HepG2 (cell line): ENCODE data around the gene SCGB3A2. TPM values are rescaled to one million over a fixed set of nuclear protein-coding genes. Genes with fewer than 3 reads are reported as not detected.

Experiments used
- ATAC-seq: fragments of 200-7000 bp; cut with Tn5 transposase; 3 replicates; pipeline ENCODE4 v1.9.1; 2020; ENCODE audit warnings: mild to moderate bottlenecking, moderate library complexity
- BruUV-seq: library from RNA; stranded (reverse); fragments of 400-500 nt; replicated peaks from 2 replicates; lab custom pipeline; 2021; lab: Mats Ljungman, UMichigan
- CTCF ChIA-PET: fragments of 300-600 bp; formaldehyde crosslinking; extraction: SDS; loops from one replicate; lab custom pipeline; 2021; ENCODE audit warnings: low total read pairs, inconsistent platforms, low intra/inter-chr PET ratio; lab: Yijun Ruan, JAX
- POLR2A ChIA-PET: fragments of 350-600 bp; sonication (Branson Sonifier 250); formaldehyde crosslinking; loops from one replicate; lab custom pipeline; 2020; ENCODE audit warnings: antibody characterized with exemption, inconsistent platforms; lab: Yijun Ruan, JAX
- DNase-seq: peaks from one replicate; pipeline ENCODE4 v3.0.0-alpha.2; 2015; ENCODE audit warnings: low spot score
- FAIRE-seq: peaks from 3 replicates; lab custom pipeline; 2011; peaks lifted over from hg19 to GRCh38; lab: Jason Lieb, UNC
- H2AFZ ChIP-seq: one replicate; pipeline ENCODE4 v1.6.1; 2011; ENCODE audit warnings: low read length, inconsistent platforms
- H3K27ac ChIP-seq: fragments of 300-600 bp; 3 replicates; pipeline ENCODE4 v1.8.0; 2011; ENCODE audit warnings: mixed run types, mild to moderate bottlenecking, mixed read lengths, low read length, inconsistent platforms; ENCODE audit not compliant: insufficient read depth; ENCODE audit errors: extremely low read length
- H3K27me3 ChIP-seq, 2 experiments: fragments of 200-600 bp in 1 of 2; 2 replicates in 1 of 2; 3 replicates in 1 of 2; pipeline versions ENCODE4 v1.6.0 to v1.8.0; 2011; ENCODE audit warnings: low read length in 2 of 2, mild to moderate bottlenecking in 2 of 2, moderate library complexity in 2 of 2, inconsistent platforms in 1 of 2; ENCODE audit not compliant: insufficient read depth in 2 of 2, control insufficient read depth in 1 of 2
- H3K36me3 ChIP-seq, 2 experiments: fragments of 200-600 bp in 1 of 2; replicated peaks in 1 of 2; 2 replicates in 1 of 2; 3 replicates in 1 of 2; pipeline versions ENCODE4 v1.5.1 to v1.8.0; 2011; ENCODE audit warnings: low read length in 2 of 2, inconsistent platforms in 1 of 2; ENCODE audit not compliant: insufficient read depth in 2 of 2, control insufficient read depth in 1 of 2
- H3K4me1 ChIP-seq: 2 replicates; pipeline ENCODE4 v1.5.1; 2012; ENCODE audit warnings: low read length, inconsistent platforms; ENCODE audit not compliant: insufficient read depth
- H3K4me2 ChIP-seq: 2 replicates; pipeline ENCODE4 v1.6.0; 2011; ENCODE audit warnings: low read depth, low read length, inconsistent platforms
- H3K4me3 ChIP-seq, 3 experiments: fragments of 200-600 bp in 1 of 3; sonication (generic), shearing (Covaris generic) in 1 of 3; replicated peaks in 1 of 3; 2 replicates each; pipeline ENCODE4 v1.5.1; 2011 to 2016; ENCODE audit warnings: low read length in 3 of 3, inconsistent platforms in 2 of 3, low read depth in 2 of 3, mild to moderate bottlenecking in 2 of 3, control low read depth in 1 of 3, mixed read lengths in 1 of 3; ENCODE audit not compliant: insufficient read depth in 1 of 3
- H3K79me2 ChIP-seq: one replicate; pipeline ENCODE4 v1.6.1; 2011; ENCODE audit warnings: low read length, inconsistent platforms; ENCODE audit not compliant: insufficient read depth
- H3K9ac ChIP-seq: 2 replicates; pipeline ENCODE4 v1.6.0; 2011; ENCODE audit warnings: mild to moderate bottlenecking, low read depth, low read length, inconsistent platforms; ENCODE audit not compliant: insufficient read depth
- H3K9me3 ChIP-seq: 2 replicates; pipeline ENCODE4 v1.5.1; 2012; ENCODE audit warnings: mild to moderate bottlenecking, low read length
- H4K20me1 ChIP-seq: 2 replicates; pipeline ENCODE4 v1.6.0; 2011; ENCODE audit warnings: inconsistent platforms, mild to moderate bottlenecking, low read length, moderate library complexity; ENCODE audit not compliant: insufficient read depth
- FLYWCH1 ChIP-seq: sonication (generic); formaldehyde crosslinking; IDR thresholded peaks from 2 replicates; pipeline ENCODE4 v1.8.1; 2023; ENCODE audit warnings: mild to moderate bottlenecking, missing genetic modification reagents
- FOXP1 ChIP-seq, 2 experiments: fragments of 450-650 bp in 1 of 2; IDR thresholded peaks; 2 replicates each; pipeline ENCODE4 v1.6.1; 2017 to 2018; ENCODE audit warnings: antibody characterized with exemption in 1 of 2
- HOXA5 ChIP-seq: sonication (generic); formaldehyde crosslinking; IDR thresholded peaks from 2 replicates; pipeline ENCODE4 v1.4.0; 2020; ENCODE audit warnings: missing genetic modification reagents
- HOXD1 ChIP-seq: sonication (generic); formaldehyde crosslinking; IDR thresholded peaks from 2 replicates; pipeline ENCODE4 v1.5.0; 2020; ENCODE audit warnings: missing genetic modification reagents
- IKZF4 ChIP-seq: sonication (generic); formaldehyde crosslinking; IDR thresholded peaks from 2 replicates; pipeline ENCODE4 v1.5.1; 2020; ENCODE audit warnings: borderline replicate concordance, mild to moderate bottlenecking, low read depth, missing genetic modification reagents; ENCODE audit errors: not compliant biosample characterization
- JUND ChIP-seq: sonication (generic); formaldehyde crosslinking; IDR thresholded peaks from 2 replicates; pipeline ENCODE4 v1.8.0; 2022; ENCODE audit warnings: mild to moderate bottlenecking, missing genetic modification reagents
- NFIC ChIP-seq: IDR thresholded peaks from 2 replicates; pipeline ENCODE4 v1.6.1; 2012; ENCODE audit warnings: mild to moderate bottlenecking, low read length, inconsistent platforms
- NKX3-1 ChIP-seq: sonication (generic); formaldehyde crosslinking; IDR thresholded peaks from 2 replicates; pipeline ENCODE4 v1.5.0; 2020; ENCODE audit warnings: missing genetic modification reagents
- POGK ChIP-seq: sonication (generic); formaldehyde crosslinking; conservative IDR thresholded peaks from 2 replicates; pipeline ENCODE4 v1.8.0; 2022; ENCODE audit warnings: mild to moderate bottlenecking, moderate library complexity, missing genetic modification reagents
- SATB2 ChIP-seq: sonication (generic); formaldehyde crosslinking; IDR thresholded peaks from 2 replicates; pipeline ENCODE4 v1.5.0; 2020; ENCODE audit warnings: missing genetic modification reagents
- SP140L ChIP-seq: sonication (generic); formaldehyde crosslinking; IDR thresholded peaks from 2 replicates; pipeline ENCODE4 v1.4.0; 2020; ENCODE audit warnings: missing genetic modification reagents, borderline replicate concordance
- SRY ChIP-seq: sonication (generic); formaldehyde crosslinking; IDR thresholded peaks from 2 replicates; pipeline ENCODE4 v1.8.0; 2022; ENCODE audit warnings: mild to moderate bottlenecking, missing genetic modification reagents
- TCF7L2 ChIP-seq: IDR thresholded peaks from 2 replicates; pipeline ENCODE4 v1.6.1; 2011; ENCODE audit warnings: mild to moderate bottlenecking, low read depth, low read length, moderate library complexity
- WIZ ChIP-seq: sonication (generic); formaldehyde crosslinking; IDR thresholded peaks from 2 replicates; pipeline ENCODE4 v1.5.1; 2020; ENCODE audit warnings: mild to moderate bottlenecking, missing genetic modification reagents
- ZNF260 ChIP-seq: sonication (generic); formaldehyde crosslinking; IDR thresholded peaks from 2 replicates; pipeline ENCODE4 v1.4.0; 2020; ENCODE audit warnings: missing genetic modification reagents, low read depth, mild to moderate bottlenecking, borderline replicate concordance
- ZNF431 ChIP-seq: sonication (generic); formaldehyde crosslinking; IDR thresholded peaks from 2 replicates; pipeline ENCODE4 v1.9.0; 2022; ENCODE audit warnings: missing genetic modification reagents, low read depth, mild to moderate bottlenecking, borderline replicate concordance
- ZNF460 ChIP-seq: sonication (generic); formaldehyde crosslinking; IDR thresholded peaks from 2 replicates; pipeline ENCODE4 v1.5.1; 2020; ENCODE audit warnings: missing genetic modification reagents, mild to moderate bottlenecking, borderline replicate concordance
- ZNF644 ChIP-seq: IDR thresholded peaks from 2 replicates; pipeline ENCODE4 v1.6.1; 2016; ENCODE audit warnings: low read depth
- WGBS: methylation state at CpG from one replicate; pipeline ENCODE4 v1.1.6; 2017; ENCODE audit warnings: low lambda C conversion rate; 5-methylcytosine and 5-hydroxymethylcytosine counted together
- in situ Hi-C: cut with HindIII; loops from 2 replicates; pipeline ENCODE4 v1.10.0; 2017; ENCODE audit warnings: low pct_unique_long_range_greater_than_20kb; ENCODE audit not compliant: extremely low pct_ligation_motif_present
- intact Hi-C: fragments of 100-400 bp; cut with micrococcal nuclease; formaldehyde crosslinking; loops from one replicate; pipeline ENCODE4 v1.10.0; 2022; ENCODE audit not compliant: unreplicated experiment
- polyA plus RNA-seq, 8 experiments: library from polyadenylated mRNA; depleted of rRNA in 3 of 8; stranded (reverse) in 7 of 8; unstranded in 1 of 8; fragments of >200 nt; fragmentation: Illumina TruSeq in 4 of 8; extraction: Trizol in 4 of 8; gene quantifications; 2 replicates each; pipeline versions ENCODE4 v1.2.1 to v1.2.3, GENCODE V29; 2011 to 2016; ENCODE audit warnings: low read depth in 4 of 8, missing spikeins in 1 of 8, mixed read lengths in 1 of 8; ENCODE audit not compliant: insufficient read depth in 1 of 8
- total RNA-seq, 5 experiments: library from RNA; depleted of rRNA; stranded (reverse); fragments of >200 nt; fragmentation: Illumina TruSeq; extraction: Trizol; gene quantifications; 2 replicates each; pipeline ENCODE4 v1.2.3, GENCODE V29; 2016; ENCODE audit warnings: low read depth in 1 of 5

The SCGB3A2 gene
- total and polyA plus RNA-seq, 2 of the 13 experiments (the other 11 are each of a cell fraction or from before 2014, with no cell fraction given) = not detected

DNA sequence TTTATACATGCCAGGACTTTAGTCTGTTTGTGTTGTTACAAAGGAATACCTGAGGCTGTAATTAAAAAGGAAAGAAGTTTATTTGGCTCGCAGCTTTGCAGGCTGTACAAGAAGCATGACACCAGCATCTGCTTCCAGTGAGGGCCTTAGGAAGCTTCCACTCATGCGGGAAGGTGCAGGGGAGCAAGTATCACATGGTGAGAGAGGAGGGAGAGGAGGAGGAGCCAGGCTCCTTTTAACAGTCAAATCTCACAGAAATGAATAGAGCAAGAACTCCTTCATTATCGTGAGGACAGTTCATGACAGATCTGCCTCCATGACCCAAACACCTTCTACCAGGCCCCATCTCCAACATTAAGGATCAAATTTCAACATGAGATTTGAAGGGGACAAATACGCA, 46.5 kb downstream of the SCGB3A2 start:
- H3K4me2 ChIP-seq = no peak overlapping the region
- POLR2A ChIA-PET = no interaction called here
- no peaks in the 10 kb centered on the region for H3K9me3 ChIP-seq
- no peak overlapping the region for H3K9ac ChIP-seq
- no peak for TF ChIP-seq JUND (CRISPR knock-in tag)
- TF ChIP-seq POGK = no peak
- TF ChIP-seq ZNF431 (CRISPR knock-in tag) = no peak
- no peak for TF ChIP-seq HOXA5
- no peak for TF ChIP-seq FOXP1 (IDR thresholded peaks at IDR 0.05)
- no peak for TF ChIP-seq FOXP1 (CRISPR knock-in tag; IDR thresholded peaks at IDR 0.05)
- no peak for TF ChIP-seq FLYWCH1 (CRISPR knock-in tag)
- TF ChIP-seq ZNF260 (CRISPR knock-in tag) = no peak
- TF ChIP-seq NFIC = no peak
- no peak for TF ChIP-seq WIZ (CRISPR knock-in tag)
- no peak for TF ChIP-seq TCF7L2
- no peak for TF ChIP-seq SP140L
- no peak for TF ChIP-seq IKZF4 (CRISPR knock-in tag)
- no peak for TF ChIP-seq SATB2
- no peak for TF ChIP-seq NKX3-1
- TF ChIP-seq ZNF460 = no peak
- no peak for TF ChIP-seq HOXD1 (CRISPR knock-in tag)
- TF ChIP-seq SRY (CRISPR knock-in tag) = no peak
- TF ChIP-seq ZNF644 (CRISPR knock-in tag) = no peak
- BruUV-seq = no TSS peak
- DNase-seq (no peak), FAIRE-seq (no peak), ATAC-seq (no peak)
- no peaks in the 10 kb centered on the region for H4K20me1 ChIP-seq
- intact Hi-C loops = no loop called here
- H3K27me3 ChIP-seq = no peaks in the 10 kb centered on the region
- H3K4me1 ChIP-seq = no peaks in the 10 kb centered on the region
- H3K4me3 ChIP-seq = no peak overlapping the region
- no peaks in the 10 kb centered on the region for H3K79me2 ChIP-seq
- WGBS = 26% methylated on average over 4 of the region's 4 CpGs
- CTCF ChIA-PET = no interaction called here
- in situ Hi-C loops = no loop called here
- no peak overlapping the region for H2AFZ ChIP-seq
- no peak overlapping the region for H3K27ac ChIP-seq
- H3K36me3 ChIP-seq = no peaks in the 10 kb centered on the region
